ENCODE data around the gene SLC5A10.
"Not testable (repeated sequence)": the region's sequence is repeated elsewhere in the genome, so short reads cannot be mapped to it uniquely, and the experiment has no call there.

SLC5A10 gene

GRCh38 chr17:19021622-19022083, 69.7 kb downstream of the SLC5A10 start:
- Histone ChIP-seq H3K27me3 (ENCODE audit: control insufficient read depth in 1 of 2, insufficient read depth in 2 of 2, low read length in 2 of 2) (peaks cover 0 to 2% of the 10 kb centered on the region in 2 donors), H3K9me3 (ENCODE audit: control insufficient read depth in 2 of 2, low read length in 2 of 2) (no peaks in the 10 kb centered on the region)

GRCh38 chr17:19022128-19022527, 70.2 kb downstream of the SLC5A10 start:
- H3K4me1 ChIP-seq (ENCODE audit: control insufficient read depth, insufficient read depth, low read length), result no peaks in the 10 kb centered on the region
- H3K4me3 ChIP-seq (ENCODE audit: low read length in 2 of 2), result no peak overlapping the region
- H3K9ac ChIP-seq (ENCODE audit: low read length in 2 of 2), result no peak overlapping the region
- H3K27ac ChIP-seq (ENCODE audit: low read length), result no peak overlapping the region
- no peaks in the 10 kb centered on the region for H3K9me3 ChIP-seq (ENCODE audit: control insufficient read depth in 2 of 2, low read length in 2 of 2)
- H3K27me3 ChIP-seq (ENCODE audit: control insufficient read depth in 1 of 2, insufficient read depth in 2 of 2, low read length in 2 of 2), result peaks cover 0 to 2% of the 10 kb centered on the region in 2 donors
- H3K36me3 ChIP-seq (ENCODE audit: control insufficient read depth in 2 of 2, insufficient read depth in 2 of 2, low read length in 2 of 2), result no peaks in the 10 kb centered on the region

More at GRCh38 chr17:19021622-19022083, 69.7 kb downstream of the SLC5A10 start:
- Histone ChIP-seq H3K9ac (ENCODE audit: low read length in 2 of 2) (no peak overlapping the region), H3K4me3 (ENCODE audit: low read length in 2 of 2) (no peak overlapping the region), H3K27ac (ENCODE audit: low read length) (no peak overlapping the region), H3K4me1 (ENCODE audit: control insufficient read depth, insufficient read depth, low read length) (no peaks in the 10 kb centered on the region), H3K36me3 (ENCODE audit: control insufficient read depth in 2 of 2, insufficient read depth in 2 of 2, low read length in 2 of 2) (no peaks in the 10 kb centered on the region)

- no peaks in the 10 kb centered on the region for H3K36me3 ChIP-seq (ENCODE audit: control insufficient read depth in 2 of 2, insufficient read depth in 2 of 2, low read length in 2 of 2)
These were observed 70.8 kb downstream of the SLC5A10 start for GRCh38 chr17:19022747-19023146.

GRCh38 chr17:19023209-19023999, 71.4 kb downstream of the SLC5A10 start:
- Histone ChIP-seq H3K27ac (ENCODE audit: low read length) (no peak overlapping the region), H3K4me3 (ENCODE audit: low read length in 2 of 2) (no peak overlapping the region), H3K36me3 (ENCODE audit: control insufficient read depth in 2 of 2, insufficient read depth in 2 of 2, low read length in 2 of 2) (no peaks in the 10 kb centered on the region), H3K9ac (ENCODE audit: low read length in 2 of 2) (no peak overlapping the region), H3K27me3 (ENCODE audit: control insufficient read depth in 1 of 2, insufficient read depth in 2 of 2, low read length in 2 of 2) (peaks cover 0 to 2% of the 10 kb centered on the region in 2 donors), H3K4me1 (ENCODE audit: control insufficient read depth, insufficient read depth, low read length) (no peaks in the 10 kb centered on the region), H3K9me3 (ENCODE audit: control insufficient read depth in 2 of 2, low read length in 2 of 2) (no peaks in the 10 kb centered on the region)

More at GRCh38 chr17:19022747-19023146, 70.8 kb downstream of the SLC5A10 start:
- no peaks in the 10 kb centered on the region for H3K9me3 ChIP-seq (ENCODE audit: control insufficient read depth in 2 of 2, low read length in 2 of 2)
- H3K4me1 ChIP-seq (ENCODE audit: control insufficient read depth, insufficient read depth, low read length), result no peaks in the 10 kb centered on the region
- H3K9ac ChIP-seq (ENCODE audit: low read length in 2 of 2), result no peak overlapping the region
- no peak overlapping the region for H3K4me3 ChIP-seq (ENCODE audit: low read length in 2 of 2)
- H3K27me3 ChIP-seq (ENCODE audit: control insufficient read depth in 1 of 2, insufficient read depth in 2 of 2, low read length in 2 of 2), result peaks cover 0 to 2% of the 10 kb centered on the region in 2 donors
- H3K27ac ChIP-seq (ENCODE audit: low read length), result no peak overlapping the region

GRCh38 chr17:19024101-19025078, 72.4 kb downstream of the SLC5A10 start:
- Histone ChIP-seq H3K27me3 (ENCODE audit: control insufficient read depth in 1 of 2, insufficient read depth in 2 of 2, low read length in 2 of 2) (no peaks in the 10 kb centered on the region), H3K4me3 (ENCODE audit: low read length in 2 of 2) (no peak overlapping the region), H3K9me3 (ENCODE audit: control insufficient read depth in 2 of 2, low read length in 2 of 2) (no peaks in the 10 kb centered on the region), H3K9ac (ENCODE audit: low read length in 2 of 2) (no peak overlapping the region), H3K36me3 (ENCODE audit: control insufficient read depth in 2 of 2, insufficient read depth in 2 of 2, low read length in 2 of 2) (no peaks in the 10 kb centered on the region), H3K27ac (ENCODE audit: low read length) (no peak overlapping the region), H3K4me1 (ENCODE audit: control insufficient read depth, insufficient read depth, low read length) (no peaks in the 10 kb centered on the region)

DNA sequence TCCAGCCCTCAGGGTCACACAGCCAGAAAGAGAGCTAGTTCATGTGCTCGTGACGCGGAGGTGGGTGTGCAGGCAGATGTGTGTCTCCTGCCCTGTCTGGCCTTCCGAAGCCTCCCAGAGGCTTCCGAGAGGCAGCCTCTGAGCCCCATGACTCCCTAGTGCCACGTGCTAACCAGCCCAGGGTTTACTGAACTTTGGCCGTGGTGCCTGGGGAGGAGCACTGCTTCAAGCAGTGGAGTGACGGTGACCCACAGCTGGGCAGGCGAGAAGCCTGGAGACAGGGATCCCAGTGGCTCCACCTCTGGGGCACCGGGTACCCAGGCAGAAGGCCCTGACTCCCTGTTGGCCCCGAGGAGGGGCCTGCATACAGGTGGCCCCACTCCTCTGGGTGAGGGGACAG, 76.7 kb downstream of the SLC5A10 start:
- H3K9me3 ChIP-seq (ENCODE audit: control insufficient read depth in 2 of 2, low read length in 2 of 2); H3K27ac ChIP-seq (ENCODE audit: low read length): not testable (repeated sequence)

DNA sequence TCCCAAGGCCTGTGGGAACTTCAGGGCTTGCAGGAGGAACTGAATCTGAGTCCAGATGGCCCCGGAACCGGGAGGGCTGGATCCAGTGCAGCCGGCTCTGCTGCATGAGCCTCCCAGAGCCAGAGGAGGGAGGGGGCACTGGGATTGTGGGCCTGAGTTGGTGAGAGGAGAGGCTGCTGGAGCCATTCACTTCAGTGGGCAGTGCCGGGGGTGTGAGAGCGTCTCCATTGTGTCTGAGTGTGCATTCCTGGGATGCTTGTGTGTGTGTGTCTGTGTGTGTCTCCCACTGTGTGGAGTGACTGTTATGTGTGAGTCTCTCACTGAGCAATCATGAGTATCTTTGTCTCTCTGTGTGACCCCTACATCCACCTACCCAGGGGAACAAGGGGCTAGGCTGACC, 77.8 kb downstream of the SLC5A10 start:
- not testable (repeated sequence) for H3K9ac ChIP-seq (ENCODE audit: low read length in 2 of 2); H3K4me1 ChIP-seq (ENCODE audit: control insufficient read depth, insufficient read depth, low read length); H3K9me3 ChIP-seq (ENCODE audit: control insufficient read depth in 2 of 2, low read length in 2 of 2); H3K27ac ChIP-seq (ENCODE audit: low read length); H3K27me3 ChIP-seq (ENCODE audit: control insufficient read depth in 1 of 2, insufficient read depth in 2 of 2, low read length in 2 of 2); H3K36me3 ChIP-seq (ENCODE audit: control insufficient read depth in 2 of 2, insufficient read depth in 2 of 2, low read length in 2 of 2); H3K4me3 ChIP-seq (ENCODE audit: low read length in 2 of 2)

More for the DNA sequence above, 76.7 kb downstream of the SLC5A10 start:
- H3K4me3 ChIP-seq (ENCODE audit: low read length in 2 of 2); H3K9ac ChIP-seq (ENCODE audit: low read length in 2 of 2); H3K36me3 ChIP-seq (ENCODE audit: control insufficient read depth in 2 of 2, insufficient read depth in 2 of 2, low read length in 2 of 2); H3K4me1 ChIP-seq (ENCODE audit: control insufficient read depth, insufficient read depth, low read length); H3K27me3 ChIP-seq (ENCODE audit: control insufficient read depth in 1 of 2, insufficient read depth in 2 of 2, low read length in 2 of 2): not testable (repeated sequence)

- not testable (repeated sequence) for H3K4me1 ChIP-seq (ENCODE audit: control insufficient read depth, insufficient read depth, low read length); H3K27ac ChIP-seq (ENCODE audit: low read length); H3K4me3 ChIP-seq (ENCODE audit: low read length in 2 of 2); H3K9ac ChIP-seq (ENCODE audit: low read length in 2 of 2); H3K27me3 ChIP-seq (ENCODE audit: control insufficient read depth in 1 of 2, insufficient read depth in 2 of 2, low read length in 2 of 2); H3K36me3 ChIP-seq (ENCODE audit: control insufficient read depth in 2 of 2, insufficient read depth in 2 of 2, low read length in 2 of 2); H3K9me3 ChIP-seq (ENCODE audit: control insufficient read depth in 2 of 2, low read length in 2 of 2)
These were observed 78.9 kb downstream of the SLC5A10 start for GRCh38 chr17:19030771-19031449.

GRCh38 chr17:19031729-19032128, 79.8 kb downstream of the SLC5A10 start:
- H3K9me3 ChIP-seq (ENCODE audit: control insufficient read depth in 2 of 2, low read length in 2 of 2); H3K36me3 ChIP-seq (ENCODE audit: control insufficient read depth in 2 of 2, insufficient read depth in 2 of 2, low read length in 2 of 2); H3K4me1 ChIP-seq (ENCODE audit: control insufficient read depth, insufficient read depth, low read length); H3K4me3 ChIP-seq (ENCODE audit: low read length in 2 of 2); H3K27ac ChIP-seq (ENCODE audit: low read length); H3K27me3 ChIP-seq (ENCODE audit: control insufficient read depth in 1 of 2, insufficient read depth in 2 of 2, low read length in 2 of 2); H3K9ac ChIP-seq (ENCODE audit: low read length in 2 of 2): not testable (repeated sequence)

GRCh38 chr17:19032377-19032988, 80.5 kb downstream of the SLC5A10 start:
- H3K27me3 ChIP-seq (ENCODE audit: control insufficient read depth in 1 of 2, insufficient read depth in 2 of 2, low read length in 2 of 2); H3K9me3 ChIP-seq (ENCODE audit: control insufficient read depth in 2 of 2, low read length in 2 of 2); H3K4me1 ChIP-seq (ENCODE audit: control insufficient read depth, insufficient read depth, low read length); H3K9ac ChIP-seq (ENCODE audit: low read length in 2 of 2); H3K36me3 ChIP-seq (ENCODE audit: control insufficient read depth in 2 of 2, insufficient read depth in 2 of 2, low read length in 2 of 2); H3K27ac ChIP-seq (ENCODE audit: low read length); H3K4me3 ChIP-seq (ENCODE audit: low read length in 2 of 2): not testable (repeated sequence)

Measured in stomach smooth muscle (tissue), 2 donors.